GM21576 (cell line): ENCODE results near the gene ZSCAN20.

Experiments
- ATAC-seq: cut with Tn5 transposase; IDR thresholded peaks from one replicate; pipeline ENCODE4 v1.9.1; 2021; ENCODE audit warnings: mild to moderate bottlenecking, moderate library complexity; ENCODE audit not compliant: unreplicated experiment

Gene ZSCAN20

GRCh38 chr1:33443080-33443704 is 29.3 kb upstream of the ZSCAN20 start:
- no peak for ATAC-seq

GRCh38 chr1:33443705-33444180 is 28.7 kb upstream of the ZSCAN20 start:
- ATAC-seq: no peak

GRCh38 chr1:33445108-33445507 is 27.3 kb upstream of the ZSCAN20 start:
- ATAC-seq: no peak

GRCh38 chr1:33446590-33446989 is 25.9 kb upstream of the ZSCAN20 start:
- no peak for ATAC-seq

- ATAC-seq: no peak
Observed at GRCh38 chr1:33454646-33455282, 17.7 kb upstream of the ZSCAN20 start.

GRCh38 chr1:33455539-33456501 is 16.6 kb upstream of the ZSCAN20 start:
- ATAC-seq: no peak

- no peak for ATAC-seq
Observed at GRCh38 chr1:33456502-33456886, 16.0 kb upstream of the ZSCAN20 start.

- ATAC-seq: no peak
Observed at GRCh38 chr1:33459691-33460090, 12.8 kb upstream of the ZSCAN20 start.

- ATAC-seq: no peak
Observed at GRCh38 chr1:33460144-33460543, 12.3 kb upstream of the ZSCAN20 start.

- ATAC-seq: peak; percentile 79
Observed at GRCh38 chr1:33460947-33461629, 11.4 kb upstream of the ZSCAN20 start.

GRCh38 chr1:33462405-33463164 is 9.9 kb upstream of the ZSCAN20 start:
- ATAC-seq: no peak

- ATAC-seq: no peak
Observed at GRCh38 chr1:33464552-33464951, 7.9 kb upstream of the ZSCAN20 start.

GRCh38 chr1:33465316-33465715 is 7.1 kb upstream of the ZSCAN20 start:
- ATAC-seq: no peak

- no peak for ATAC-seq
Observed at GRCh38 chr1:33466159-33466558, 6.3 kb upstream of the ZSCAN20 start.

- ATAC-seq: no peak
Observed at GRCh38 chr1:33468011-33468410, 4.4 kb upstream of the ZSCAN20 start.

GRCh38 chr1:33468531-33468930 is 3.9 kb upstream of the ZSCAN20 start:
- no peak for ATAC-seq

- ATAC-seq: no peak
Observed at GRCh38 chr1:33468967-33469366, 3.5 kb upstream of the ZSCAN20 start.

GRCh38 chr1:33469691-33470090 is 2.8 kb upstream of the ZSCAN20 start:
- ATAC-seq: no peak

GRCh38 chr1:33470495-33471012 is 1.9 kb upstream of the ZSCAN20 start:
- no peak for ATAC-seq

- ATAC-seq: no peak
Observed at GRCh38 chr1:33471416-33471815, 1.0 kb upstream of the ZSCAN20 start.
